H7 (cell line): ENCODE measurements around the gene ZNF236. TPM values are rescaled to one million over a fixed set of nuclear protein-coding genes. Genes with fewer than 3 reads are reported as not detected.

Experiments
- DNase-seq: peaks from one replicate; pipeline ENCODE4 v3.0.0; 2012
- H3K27me3 ChIP-seq: 2 replicates; pipeline ENCODE4 v1.6.0; 2011; ENCODE audit warnings: mild to moderate bottlenecking, low read length; ENCODE audit not compliant: control insufficient read depth, insufficient read depth
- H3K36me3 ChIP-seq: replicated peaks from 2 replicates; pipeline ENCODE4 v1.5.1; 2011; ENCODE audit warnings: low read length; ENCODE audit not compliant: control insufficient read depth, insufficient read depth
- H3K4me3 ChIP-seq: 2 replicates; pipeline ENCODE4 v1.5.1; 2011; ENCODE audit warnings: low read depth, mild to moderate bottlenecking, control low read depth, low read length, moderate library complexity; ENCODE audit not compliant: insufficient read depth
- total RNA-seq: library from RNA; depleted of rRNA; stranded (reverse); fragments of >200 nt; shearing (Covaris generic); gene quantifications from 2 replicates; pipeline ENCODE4 v1.2.3, GENCODE V29; 2014

The ZNF236 gene
- total RNA-seq, 1 experiment from 2014 or later = 9.1 TPM

DNA sequence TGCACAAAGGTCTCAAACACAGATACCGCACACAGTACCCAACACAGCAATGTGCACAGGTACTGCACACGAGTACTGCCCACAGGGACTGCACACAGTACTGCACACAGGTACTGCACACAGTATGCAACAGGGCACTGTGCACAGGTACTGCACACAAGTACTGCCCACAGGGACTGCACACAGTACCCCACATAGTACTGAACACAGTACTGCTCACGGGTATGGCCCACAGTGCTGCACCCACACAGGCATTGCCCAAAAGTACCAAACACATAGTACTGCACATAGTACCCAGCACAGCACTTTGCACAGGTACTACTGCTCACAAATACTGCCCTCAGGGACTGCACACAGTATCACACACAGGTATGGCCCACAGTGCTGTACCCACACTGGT, 73.1 kb downstream of the ZNF236 start:
- peaks cover 27% of the 10 kb centered on the region for H3K36me3 ChIP-seq
- no peaks in the 10 kb centered on the region for H3K27me3 ChIP-seq
- H3K4me3 ChIP-seq = no peak overlapping the region
- DNase-seq = no peak

DNA sequence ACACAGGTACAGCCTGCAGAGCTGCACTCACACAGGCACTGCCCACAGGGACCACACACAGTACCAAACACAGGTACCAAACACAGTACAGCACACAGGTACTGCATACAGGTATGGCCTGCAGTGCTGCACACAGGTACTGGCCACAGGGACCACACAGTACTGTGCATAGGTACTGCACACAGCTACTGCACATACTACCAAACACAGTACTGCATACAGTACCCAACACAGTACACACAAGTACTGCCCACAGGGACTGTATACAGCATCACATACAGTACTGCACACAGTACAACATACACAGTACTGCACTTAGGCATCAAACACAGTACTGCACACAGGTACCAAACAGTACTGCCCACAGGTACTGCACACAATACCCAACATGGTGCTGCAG, 74.3 kb downstream of the ZNF236 start:
- peaks cover 27% of the 10 kb centered on the region for H3K36me3 ChIP-seq
- H3K27me3 ChIP-seq = no peaks in the 10 kb centered on the region
- H3K4me3 ChIP-seq = no peak overlapping the region
- DNase-seq = no peak

- H3K36me3 ChIP-seq = peaks cover 27% of the 10 kb centered on the region
- DNase-seq = no peak
- H3K27me3 ChIP-seq = no peaks in the 10 kb centered on the region
Measured at GRCh38 chr18:76897257-76897656, 74.9 kb downstream of the ZNF236 start.

GRCh38 chr18:76903386-76903785, 81.0 kb downstream of the ZNF236 start:
- DNase-seq = no peak
- Histone ChIP-seq H3K27me3 (no peaks in the 10 kb centered on the region), H3K36me3 (peaks cover 2% of the 10 kb centered on the region), H3K4me3 (no peak overlapping the region)

More at GRCh38 chr18:76897257-76897656, 74.9 kb downstream of the ZNF236 start:
- no peak overlapping the region for H3K4me3 ChIP-seq

DNA sequence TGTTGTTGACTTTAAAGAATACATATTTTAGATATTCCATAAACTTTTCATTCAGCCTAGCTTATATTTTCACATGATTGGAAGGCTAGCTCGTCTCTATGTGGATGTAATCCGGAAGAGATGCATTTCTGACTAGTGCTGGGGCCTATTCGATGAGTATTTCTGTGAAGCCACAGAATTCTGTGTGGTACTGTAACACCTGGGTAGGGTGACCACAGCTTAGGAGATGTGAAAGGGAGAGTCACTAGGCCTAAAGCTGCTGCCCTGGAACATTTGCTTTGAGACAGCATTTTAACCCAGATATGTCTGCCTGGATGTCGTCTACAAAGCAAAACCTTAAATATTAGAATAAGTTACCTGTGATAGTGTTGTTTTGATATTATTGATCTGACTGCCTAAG, 83.5 kb downstream of the ZNF236 start:
- H3K4me3 ChIP-seq = no peak overlapping the region

GRCh38 chr18:76908277-76908676, 85.9 kb downstream of the ZNF236 start:
- Histone ChIP-seq H3K36me3 (peaks cover 6% of the 10 kb centered on the region; the same call in 1 of the 2 replicates), H3K27me3 (no peaks in the 10 kb centered on the region), H3K4me3 (no peak overlapping the region)
- DNase-seq = no peak

More for the DNA sequence above, 83.5 kb downstream of the ZNF236 start:
- Histone ChIP-seq H3K36me3 (peaks cover 5% of the 10 kb centered on the region; the same call in 1 of the 2 replicates), H3K27me3 (no peaks in the 10 kb centered on the region)
- no peak for DNase-seq

DNA sequence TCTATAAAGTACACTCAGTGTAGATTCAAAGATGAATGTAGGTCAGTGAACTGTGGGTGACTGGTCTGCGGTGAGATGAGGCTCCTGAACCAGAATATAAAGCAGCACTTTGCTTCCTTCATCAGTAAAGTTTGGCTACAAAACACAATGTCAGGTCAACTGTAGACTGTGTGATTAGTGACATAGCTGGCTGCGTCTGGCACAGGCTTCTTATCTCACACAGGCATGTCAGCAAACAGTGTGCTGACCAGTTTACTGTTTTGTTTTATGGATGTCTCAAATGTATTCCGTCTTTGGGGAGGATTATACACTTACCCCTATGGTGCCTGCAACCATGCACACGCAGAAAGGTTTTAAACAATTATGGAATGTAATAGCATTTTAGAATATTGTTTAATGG, 87.1 kb downstream of the ZNF236 start:
- H3K4me3 ChIP-seq = no peak overlapping the region
- H3K36me3 ChIP-seq = peaks cover 9% of the 10 kb centered on the region
- no peak for DNase-seq
- H3K27me3 ChIP-seq = no peaks in the 10 kb centered on the region

DNA sequence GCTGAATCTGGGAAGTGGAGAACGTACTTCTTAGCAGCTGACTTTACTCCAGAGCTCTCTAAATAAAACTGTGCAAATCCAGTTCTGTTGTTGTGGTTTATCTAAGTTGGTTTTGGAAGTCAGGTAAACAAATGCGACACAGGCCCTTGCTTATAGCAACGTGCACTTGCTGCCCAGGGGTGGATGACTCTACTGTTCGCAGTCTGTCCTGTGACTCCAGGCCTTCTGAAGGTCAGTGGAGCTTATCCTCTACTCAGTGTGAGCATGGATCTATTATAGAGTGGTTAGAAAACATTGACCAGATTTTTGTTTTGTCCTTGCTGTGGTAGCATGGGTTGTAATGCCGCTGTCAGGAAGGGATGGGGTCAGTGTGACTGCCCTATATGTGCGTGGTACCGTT, 89.1 kb downstream of the ZNF236 start:
- no peak overlapping the region for H3K4me3 ChIP-seq
- no peak for DNase-seq
- H3K27me3 ChIP-seq = no peaks in the 10 kb centered on the region
- peaks cover 8% of the 10 kb centered on the region for H3K36me3 ChIP-seq

DNA sequence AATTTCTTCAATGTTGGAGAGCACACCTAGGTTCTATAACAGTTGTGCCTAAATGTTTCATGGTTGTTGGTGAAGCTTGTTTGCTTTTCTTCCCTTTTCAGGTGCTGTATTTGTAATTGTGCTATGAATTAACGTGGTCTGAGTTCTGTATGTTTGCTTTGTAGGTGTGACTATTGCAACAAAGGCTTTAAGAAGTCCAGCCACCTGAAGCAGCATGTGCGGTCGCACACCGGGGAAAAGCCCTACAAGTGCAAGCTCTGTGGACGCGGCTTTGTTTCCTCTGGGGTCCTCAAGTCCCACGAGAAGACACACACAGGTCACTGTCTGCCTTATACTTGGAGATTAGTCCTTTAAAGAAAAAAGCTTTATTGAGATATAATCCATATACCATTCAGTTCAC, 91.2 kb downstream of the ZNF236 start:
- Histone ChIP-seq H3K27me3 (no peaks in the 10 kb centered on the region), H3K4me3 (no peak overlapping the region), H3K36me3 (peaks cover 6% of the 10 kb centered on the region)
- no peak for DNase-seq

GRCh38 chr18:76914314-76914713, 92.0 kb downstream of the ZNF236 start:
- Histone ChIP-seq H3K4me3 (no peak overlapping the region), H3K36me3 (peaks cover 6% of the 10 kb centered on the region), H3K27me3 (no peaks in the 10 kb centered on the region)
- DNase-seq = no peak

GRCh38 chr18:76914796-76915195, 92.4 kb downstream of the ZNF236 start:
- no peak for DNase-seq
- no peak overlapping the region for H3K4me3 ChIP-seq
- H3K36me3 ChIP-seq = peaks cover 6% of the 10 kb centered on the region
- no peaks in the 10 kb centered on the region for H3K27me3 ChIP-seq

GRCh38 chr18:76915456-76915855, 93.1 kb downstream of the ZNF236 start:
- no peak for DNase-seq
- Histone ChIP-seq H3K36me3 (peaks cover 7% of the 10 kb centered on the region), H3K4me3 (no peak overlapping the region), H3K27me3 (no peaks in the 10 kb centered on the region)

- no peak for DNase-seq
- H3K4me3 ChIP-seq = no peak overlapping the region
- peaks cover 1% of the 10 kb centered on the region; the same call in 1 of the 2 replicates for H3K36me3 ChIP-seq
- H3K27me3 ChIP-seq = no peaks in the 10 kb centered on the region
Measured at GRCh38 chr18:76920974-76921373, 98.6 kb downstream of the ZNF236 start.

GRCh38 chr18:76922107-76922506, 99.8 kb downstream of the ZNF236 start:
- no peaks in the 10 kb centered on the region for H3K27me3 ChIP-seq
- H3K4me3 ChIP-seq = no peak overlapping the region
- peaks cover 4% of the 10 kb centered on the region for H3K36me3 ChIP-seq
- peak; percentile 84 for DNase-seq

DNA sequence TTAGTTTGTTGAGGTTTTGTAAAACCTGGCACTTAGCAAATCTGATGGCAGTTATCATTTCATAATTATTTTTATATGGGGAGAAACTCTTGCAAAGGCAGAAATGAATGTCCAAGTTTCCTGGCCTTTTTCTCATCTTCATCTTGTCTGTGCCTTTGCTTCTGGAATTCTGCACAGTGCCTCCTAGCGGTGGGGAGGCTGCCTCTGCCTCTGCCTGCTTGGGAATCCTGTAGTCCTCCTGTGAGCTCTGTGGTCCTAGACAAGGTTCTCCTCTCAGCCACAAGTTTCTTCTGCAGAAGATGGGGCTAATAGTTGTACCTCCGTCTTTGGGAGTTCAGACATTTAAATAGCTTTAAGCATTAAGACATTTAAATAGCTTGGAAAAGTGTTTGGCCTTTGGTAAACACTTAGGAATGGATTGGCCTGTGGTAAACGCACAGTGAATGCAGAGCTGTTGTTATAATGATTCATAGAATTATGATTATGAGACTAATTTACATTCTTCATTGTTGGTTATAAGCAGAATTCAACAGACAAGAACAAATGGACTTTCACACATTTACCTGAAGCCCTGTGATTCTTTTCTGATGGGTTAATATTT, 101.2 kb downstream of the ZNF236 start:
- Histone ChIP-seq H3K27me3 (no peaks in the 10 kb centered on the region), H3K4me3 (no peak overlapping the region), H3K36me3 (peaks cover 6% of the 10 kb centered on the region)
- DNase-seq = peak; percentile 72

DNA sequence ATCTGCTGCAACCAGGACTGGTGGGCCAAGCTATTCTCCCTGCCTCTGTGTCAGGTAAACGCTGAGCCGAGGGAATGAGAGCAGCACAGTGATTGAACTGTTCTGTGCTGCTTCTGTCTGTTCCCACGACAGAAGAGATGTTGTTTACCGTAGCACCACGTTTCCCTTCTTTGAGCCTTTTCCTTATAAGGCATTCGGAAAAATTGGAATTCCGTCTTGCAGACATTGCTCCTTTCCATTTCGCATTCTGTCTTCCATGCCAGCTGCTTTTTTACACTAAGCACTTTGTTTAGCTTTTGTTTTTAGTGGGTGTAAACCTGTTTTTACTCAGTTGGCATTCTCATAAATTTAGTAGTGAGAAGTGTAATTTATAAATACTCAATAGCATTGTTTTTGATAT, 103.1 kb downstream of the ZNF236 start:
- Histone ChIP-seq H3K4me3 (no peak overlapping the region), H3K27me3 (no peaks in the 10 kb centered on the region), H3K36me3 (peaks cover 5% of the 10 kb centered on the region)
- no peak for DNase-seq
